CD14-positive monocyte (primary cell): Measurements from ENCODE around the gene SLC36A2. TPM values are rescaled to one million over a fixed set of nuclear protein-coding genes. Genes with fewer than 3 reads are reported as not detected.
"Not testable (repeated sequence)": the region's sequence is repeated elsewhere in the genome, so short reads cannot be mapped to it uniquely, and the experiment has no call there.

Experiments
- DNase-seq, 3 donors: peaks; one replicate each; pipeline ENCODE4 v3.0.0-alpha.2; 2011 to 2022
- H2AFZ ChIP-seq: 2 replicates; pipeline ENCODE4 v1.6.0; 2012; ENCODE audit warnings: mild to moderate bottlenecking, low read depth, low read length, inconsistent platforms; ENCODE audit not compliant: insufficient read depth, poor library complexity, severe bottlenecking
- H3K27ac ChIP-seq, 2 donors: 1 replicate in 1 of 2; 2 replicates in 1 of 2; pipeline ENCODE4 v1.5.1; 2012 to 2013; ENCODE audit warnings: low read length in 2 of 2, control low read depth in 1 of 2, inconsistent platforms in 1 of 2, low read depth in 1 of 2, mild to moderate bottlenecking in 1 of 2
- H3K27me3 ChIP-seq, 2 donors: one replicate each; pipeline versions ENCODE4 v1.6.0 to v1.6.1; 2011 to 2013; ENCODE audit warnings: low read length in 2 of 2; ENCODE audit not compliant: control insufficient read depth in 2 of 2, insufficient read depth in 2 of 2
- H3K36me3 ChIP-seq, 2 donors: replicated peaks in 1 of 2; 1 replicate in 1 of 2; 2 replicates in 1 of 2; pipeline versions ENCODE4 v1.5.1 to v1.6.1; 2012 to 2013; ENCODE audit warnings: low read length in 2 of 2, control low read depth in 1 of 2, inconsistent platforms in 1 of 2, mild to moderate bottlenecking in 1 of 2; ENCODE audit not compliant: insufficient read depth in 2 of 2, control insufficient read depth in 1 of 2
- H3K4me1 ChIP-seq, 2 donors: 1 replicate in 1 of 2; 2 replicates in 1 of 2; pipeline versions ENCODE4 v1.5.1 to v1.6.1; 2012 to 2013; ENCODE audit warnings: low read length in 2 of 2, control low read depth in 1 of 2, inconsistent platforms in 1 of 2, mild to moderate bottlenecking in 1 of 2, moderate library complexity in 1 of 2; ENCODE audit not compliant: insufficient read depth in 2 of 2, control insufficient read depth in 1 of 2
- H3K4me2 ChIP-seq: replicated peaks from 2 replicates; pipeline ENCODE3; 2012; ENCODE audit warnings: low read length, moderate library complexity, mild to moderate bottlenecking; ENCODE audit not compliant: poor library complexity, severe bottlenecking; ENCODE audit errors: extremely low read depth
- H3K4me3 ChIP-seq, 3 experiments: fragments of 200-600 bp in 1 of 3; sonication (generic) in 1 of 3; replicated peaks in 1 of 3; 1 replicate in 2 of 3; 2 replicates in 1 of 3; pipeline ENCODE4 v1.5.1; 2011 to 2013; ENCODE audit warnings: low read length in 3 of 3, mild to moderate bottlenecking in 3 of 3, control low read depth in 2 of 3, low read depth in 2 of 3, inconsistent platforms in 1 of 3, moderate library complexity in 1 of 3
- H3K79me2 ChIP-seq: 2 replicates; pipeline ENCODE4 v1.6.0; 2012; ENCODE audit warnings: mild to moderate bottlenecking, control low read depth, inconsistent platforms, low read length, moderate library complexity; ENCODE audit not compliant: insufficient read depth
- H3K9ac ChIP-seq: 2 replicates; pipeline ENCODE4 v1.6.0; 2017; ENCODE audit warnings: low read length, mild to moderate bottlenecking; ENCODE audit not compliant: insufficient read depth, poor library complexity, severe bottlenecking
- H3K9me3 ChIP-seq, 2 donors: replicated peaks in 1 of 2; 1 replicate in 1 of 2; 2 replicates in 1 of 2; pipeline versions ENCODE4 v1.5.1 to v1.6.1; 2012 to 2013; ENCODE audit warnings: low read length in 2 of 2, control low read depth in 1 of 2; ENCODE audit not compliant: control insufficient read depth in 1 of 2, insufficient read depth in 1 of 2
- H4K20me1 ChIP-seq: 2 replicates; pipeline ENCODE4 v1.6.0; 2012; ENCODE audit warnings: mild to moderate bottlenecking, low read length, control low read depth, moderate library complexity; ENCODE audit not compliant: insufficient read depth
- H3K27ac Mint-ChIP-seq, 7 donors: one replicate each; pipeline ENCODE4 v1.8.0; 2020; ENCODE audit warnings: mild to moderate bottlenecking in 7 of 7, mixed read lengths in 7 of 7, moderate library complexity in 6 of 7, inconsistent platforms in 2 of 7
- H3K27me3 Mint-ChIP-seq, 3 donors: one replicate each; pipeline ENCODE4 v1.8.0; 2021 to 2022; ENCODE audit warnings: low read depth in 3 of 3, mild to moderate bottlenecking in 3 of 3, mixed read lengths in 3 of 3, moderate library complexity in 3 of 3, inconsistent platforms in 1 of 3
- H3K36me3 Mint-ChIP-seq, 2 donors: one replicate each; pipeline ENCODE4 v1.8.0; 2020; ENCODE audit warnings: mixed read lengths in 2 of 2, inconsistent platforms in 1 of 2, mild to moderate bottlenecking in 1 of 2
- H3K4me1 Mint-ChIP-seq: one replicate; pipeline ENCODE4 v1.8.0; 2020; ENCODE audit warnings: mild to moderate bottlenecking, mixed read lengths
- H3K4me3 Mint-ChIP-seq, 2 donors: one replicate each; pipeline ENCODE4 v1.8.0; 2020; ENCODE audit warnings: mild to moderate bottlenecking in 2 of 2, mixed read lengths in 2 of 2, moderate library complexity in 1 of 2
- H3K9me3 Mint-ChIP-seq, 7 donors: one replicate each; pipeline ENCODE4 v1.8.0; 2020 to 2022; ENCODE audit warnings: mixed read lengths in 7 of 7, mild to moderate bottlenecking in 6 of 7, moderate library complexity in 6 of 7, inconsistent platforms in 2 of 7
- CTCF ChIP-seq: fragments of 200-600 bp; IDR thresholded peaks from one replicate; pipeline ENCODE4 v1.8.0; 2022; ENCODE audit warnings: antibody characterized with exemption, mild to moderate bottlenecking
- WGBS: methylation state at CpG from one replicate; pipeline ENCODE4 v1.1.5; 2013; ENCODE audit warnings: missing lambda C conversion rate; ENCODE audit not compliant: insufficient coverage; 5-methylcytosine and 5-hydroxymethylcytosine counted together
- intact Hi-C, 2 donors: fragments of 100-400 bp; cut with micrococcal nuclease; formaldehyde crosslinking; loops; one replicate each; pipeline versions ENCODE4 v1.15.0 to v1.15.1; 2023
- polyA plus RNA-seq, 3 donors: library from polyadenylated mRNA; depleted of rRNA in 1 of 3; unstranded in 2 of 3; stranded (reverse) in 1 of 3; fragments of 300-500 nt in 2 of 3; fragments of >200 nt in 1 of 3; fragmentation: Illumina TruSeq in 2 of 3; gene quantifications; 1 replicate in 2 of 3; 2 replicates in 1 of 3; pipeline ENCODE4 v1.2.3, GENCODE V29; 2012 to 2021

SLC36A2 gene
- polyA plus RNA-seq, 3 donors, result not detected

- H4K20me1 ChIP-seq, result no peaks in the 10 kb centered on the region
- no peaks in the 10 kb centered on the region for H3K4me1 ChIP-seq
- H3K36me3 ChIP-seq, result no peaks in the 10 kb centered on the region
- H3K4me2 ChIP-seq, result no peak overlapping the region
- no peak overlapping the region for H3K4me3 ChIP-seq
- Mint-ChIP-seq H3K4me3 (no peak overlapping the region), H3K4me1 (no peaks in the 10 kb centered on the region), H3K36me3 (no peaks in the 10 kb centered on the region), H3K27me3 (peaks cover 9 to 20% (median 10%) of the 10 kb centered on the region in 3 donors), H3K27ac (no peak overlapping the region), H3K9me3 (peaks cover 5 to 19% (median 11%) of the 10 kb centered on the region in 7 donors)
- no peak for TF ChIP-seq CTCF
- intact Hi-C loops, result no loop called here
- H2AFZ ChIP-seq, result no peak overlapping the region
- H3K27ac ChIP-seq, result no peak overlapping the region
- H3K27me3 ChIP-seq, result no peaks in the 10 kb centered on the region
- no peak for DNase-seq
- H3K79me2 ChIP-seq, result no peaks in the 10 kb centered on the region
- no peak overlapping the region for H3K9ac ChIP-seq
- peaks cover 7 to 10% of the 10 kb centered on the region in 2 donors for H3K9me3 ChIP-seq
These were observed 36.4 kb downstream of the SLC36A2 start for GRCh38 chr5:151310932-151311331.

DNA sequence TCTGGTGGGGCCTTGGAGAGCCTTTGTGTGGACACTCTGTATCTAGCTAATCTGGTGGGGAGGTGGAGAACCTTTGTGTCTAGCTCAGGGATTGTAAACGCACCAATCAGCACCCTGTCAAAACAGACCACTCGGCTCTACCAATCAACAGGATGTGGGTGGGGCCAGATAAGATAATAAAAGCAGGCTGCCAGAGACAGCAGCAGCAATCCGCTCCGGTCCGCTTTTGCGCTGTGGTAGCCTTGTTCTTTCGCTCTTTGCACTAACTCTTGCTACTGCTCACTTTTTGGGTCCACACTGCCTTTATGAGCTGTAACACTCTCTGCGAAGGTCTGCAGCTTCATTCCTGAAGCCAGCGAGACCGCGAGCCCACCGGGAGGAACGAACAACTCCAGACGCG lies 37.5 kb downstream of the SLC36A2 start:
- H4K20me1 ChIP-seq, H3K4me3 ChIP-seq, H3K36me3 ChIP-seq, intact Hi-C loops, H3K79me2 ChIP-seq, H3K27ac ChIP-seq, H3K4me1 Mint-ChIP-seq, H3K4me3 Mint-ChIP-seq, H3K4me2 ChIP-seq, H3K9ac ChIP-seq, H2AFZ ChIP-seq, H3K27ac Mint-ChIP-seq, H3K36me3 Mint-ChIP-seq, DNase-seq, H3K27me3 ChIP-seq, H3K4me1 ChIP-seq: not testable (repeated sequence)
- WGBS, result 98% methylated on average over 10 of the region's 15 CpGs
- Mint-ChIP-seq H3K9me3 (peaks cover 5 to 19% (median 11%) of the 10 kb centered on the region in 7 donors), H3K27me3 (peaks cover 9 to 23% (median 13%) of the 10 kb centered on the region in 3 donors)
- H3K9me3 ChIP-seq, result peaks cover 7 to 10% of the 10 kb centered on the region in 2 donors

- H3K36me3 Mint-ChIP-seq, DNase-seq, H3K79me2 ChIP-seq, H3K36me3 ChIP-seq, H3K4me2 ChIP-seq, H3K27ac Mint-ChIP-seq, H3K27ac ChIP-seq, H3K27me3 ChIP-seq, intact Hi-C loops, H2AFZ ChIP-seq, H3K9ac ChIP-seq, H3K4me1 ChIP-seq, H4K20me1 ChIP-seq, H3K4me3 Mint-ChIP-seq, H3K4me3 ChIP-seq, H3K4me1 Mint-ChIP-seq: not testable (repeated sequence)
- H3K9me3 ChIP-seq, result peaks cover 7 to 10% of the 10 kb centered on the region in 2 donors
- peaks cover 5 to 19% (median 11%) of the 10 kb centered on the region in 7 donors for H3K9me3 Mint-ChIP-seq
- 99% methylated on average over 23 of the region's 27 CpGs for WGBS
- H3K27me3 Mint-ChIP-seq, result peaks cover 10 to 26% (median 13%) of the 10 kb centered on the region in 3 donors
These were observed 38.1 kb downstream of the SLC36A2 start for GRCh38 chr5:151309266-151309665.
